GM21723 (cell line): ENCODE results near the gene HRH3.

ENCODE experiments used
- ATAC-seq: cut with Tn5 transposase; IDR thresholded peaks from one replicate; pipeline ENCODE4 v1.9.1; 2021; ENCODE audit warnings: mild to moderate bottlenecking, moderate library complexity; ENCODE audit not compliant: unreplicated experiment

The HRH3 gene

GRCh38 chr20:62230696-62231095 lies 10.6 kb upstream of the HRH3 start:
- no peak for ATAC-seq

- ATAC-seq, result no peak
Observed at GRCh38 chr20:62230276-62230675, 10.2 kb upstream of the HRH3 start.

- no peak for ATAC-seq
Observed at GRCh38 chr20:62229667-62230066, 9.6 kb upstream of the HRH3 start.

- no peak for ATAC-seq
Observed at GRCh38 chr20:62228982-62229545, 9.0 kb upstream of the HRH3 start.

- no peak for ATAC-seq
Observed at GRCh38 chr20:62227977-62228958, 8.2 kb upstream of the HRH3 start.

- no peak for ATAC-seq
Observed at GRCh38 chr20:62227591-62227976, 7.5 kb upstream of the HRH3 start.

GRCh38 chr20:62226707-62227590 lies 6.9 kb upstream of the HRH3 start:
- ATAC-seq, result no peak

- ATAC-seq, result no peak
Observed at GRCh38 chr20:62225820-62226635, 6.0 kb upstream of the HRH3 start.

- ATAC-seq, result no peak
Observed at GRCh38 chr20:62225026-62225425, 4.9 kb upstream of the HRH3 start.

GRCh38 chr20:62224113-62224855 lies 4.2 kb upstream of the HRH3 start:
- no peak for ATAC-seq

- no peak for ATAC-seq
Observed at GRCh38 chr20:62223571-62223970, 3.5 kb upstream of the HRH3 start.

- ATAC-seq, result no peak
Observed at GRCh38 chr20:62222972-62223371, 2.9 kb upstream of the HRH3 start.

- ATAC-seq, result no peak
Observed at GRCh38 chr20:62222266-62222850, 2.3 kb upstream of the HRH3 start.

- ATAC-seq, result no peak
Observed at GRCh38 chr20:62220666-62221568, 839 bp upstream of the HRH3 start.

GRCh38 chr20:62219101-62219991 lies 732 bp downstream of the HRH3 start:
- no peak for ATAC-seq

GRCh38 chr20:62217913-62218773 lies 1.9 kb downstream of the HRH3 start:
- no peak for ATAC-seq
